K562 (cell line): Measurements from ENCODE around the gene BCAS1.

ENCODE experiments used
- CTCF ChIP-seq, 3 experiments: IDR thresholded peaks in 2 of 3; conservative IDR thresholded peaks in 1 of 3; 2 replicates each; pipeline ENCODE4 v1.5.1; 2011 to 2012; ENCODE audit warnings: low read length in 3 of 3, mild to moderate bottlenecking in 3 of 3, control low read depth in 2 of 3, improper control_type of control experiment in 1 of 3, inconsistent platforms in 1 of 3, low read depth in 1 of 3, mixed read lengths in 1 of 3, moderate library complexity in 1 of 3; ENCODE audit not compliant: insufficient read depth in 2 of 3
- MYNN ChIP-seq, 2 experiments: sonication (generic); formaldehyde crosslinking in 1 of 2; IDR thresholded peaks; 2 replicates each; pipeline versions ENCODE4 v1.5.0 to v1.6.1; 2016 to 2020; ENCODE audit warnings: antibody characterized with exemption in 1 of 2, missing genetic modification reagents in 1 of 2
- RBM22 ChIP-seq: fragments of 200-400 bp; formaldehyde crosslinking; IDR thresholded peaks from 2 replicates; pipeline ENCODE4 v1.6.1; 2018; ENCODE audit warnings: low read length, low read depth; ENCODE audit not compliant: poor library complexity, severe bottlenecking
- RFX5 ChIP-seq: IDR thresholded peaks from 2 replicates; pipeline ENCODE4 v1.6.1; 2011; ENCODE audit warnings: low read depth, mild to moderate bottlenecking, improper control_type of control experiment, low read length
- SIN3A ChIP-seq, 2 experiments: fragments of 150-350 bp in 1 of 2; IDR thresholded peaks; 2 replicates each; pipeline ENCODE4 v1.6.1; 2011 to 2016; ENCODE audit warnings: borderline replicate concordance in 2 of 2, low read depth in 2 of 2, low read length in 2 of 2, mild to moderate bottlenecking in 2 of 2, moderate library complexity in 2 of 2; ENCODE audit not compliant: control insufficient read depth in 1 of 2
- SMAD4 ChIP-seq: fragments of 250-450 bp; sonication (Bioruptor Pico); conservative IDR thresholded peaks from 2 replicates; pipeline ENCODE4 v1.8.0; 2021; ENCODE audit warnings: inconsistent platforms, mild to moderate bottlenecking, moderate library complexity
- ZNF23 ChIP-seq: fragments of 250-450 bp; sonication (Bioruptor Pico); IDR thresholded peaks from 2 replicates; pipeline ENCODE4 v1.4.0; 2020; ENCODE audit warnings: mild to moderate bottlenecking

GRCh38 chr20:54041336-54041735 lies 29.1 kb downstream of the BCAS1 start:
- no peak for TF ChIP-seq RFX5
- TF ChIP-seq CTCF (IDR thresholded peaks at IDR 0.05 in 2 of 3, conservative IDR thresholded peaks at IDR 0.05 in 1 of 3; ENCODE audit: insufficient read depth in 2 of 3, low read depth in 1 of 3, low read length in 3 of 3): no peak
- no peak for TF ChIP-seq SMAD4
- TF ChIP-seq MYNN (IDR thresholded peaks at IDR 0.05): no peak
- TF ChIP-seq MYNN (CRISPR knock-in tag; IDR thresholded peaks at IDR 0.05): no peak
- TF ChIP-seq ZNF23: no peak
- TF ChIP-seq SIN3A (IDR thresholded peaks at IDR 0.05; ENCODE audit: borderline replicate concordance in 2 of 2, control insufficient read depth in 1 of 2, low read depth in 2 of 2, low read length in 2 of 2): no peak
- TF ChIP-seq RBM22: no peak
